Vagina (tissue), 2 donors: ENCODE results near the gene GLMN.

Source experiments
- CTCF ChIP-seq, 3 experiments: fragments of 450-650 bp in 2 of 3; fragments of 200-600 bp in 1 of 3; sonication (generic) in 1 of 3; IDR thresholded peaks; one replicate each; pipeline ENCODE4 v1.5.1; 2017 to 2019; ENCODE audit warnings: antibody characterized with exemption in 3 of 3, mild to moderate bottlenecking in 2 of 3, moderate library complexity in 2 of 3
- POLR2A ChIP-seq, 2 donors: fragments of 450-650 bp; IDR thresholded peaks; one replicate each; pipeline ENCODE4 v1.6.1; 2017; ENCODE audit warnings: antibody characterized with exemption in 2 of 2, mild to moderate bottlenecking in 2 of 2, moderate library complexity in 2 of 2

- no peak for TF ChIP-seq CTCF (IDR thresholded peaks at IDR 0.05)
- no peak for TF ChIP-seq POLR2A (IDR thresholded peaks at IDR 0.05)
Observed at GRCh38 chr1:92277105-92277723, 21.6 kb downstream of the GLMN start.
